GM23338 (cell line): ENCODE results near the gene APOH. TPM values are rescaled to one million over a fixed set of nuclear protein-coding genes. Genes with fewer than 3 reads are reported as not detected.

Source experiments
- ATAC-seq: fragments of 200-7000 bp; cut with Tn5 transposase; 3 replicates; pipeline ENCODE4 v1.9.1; 2020
- DNase-seq: peaks from one replicate; pipeline ENCODE4 v3.0.0-alpha.2; 2015; ENCODE audit warnings: low spot score
- H2AFZ ChIP-seq: fragments of 200-600 bp; sonication (generic); 2 replicates; pipeline ENCODE4 v1.8.0; 2016; ENCODE audit warnings: antibody characterized with exemption, mild to moderate bottlenecking, moderate library complexity
- H3F3A ChIP-seq: fragments of 200-600 bp; sonication (generic); replicated peaks from 2 replicates; pipeline ENCODE4 v1.8.0; 2017; ENCODE audit warnings: antibody characterized with exemption, mixed run types, low read depth
- H3K27ac ChIP-seq: fragments of 200-600 bp; sonication (generic); 2 replicates; pipeline ENCODE4 v1.6.1; 2016; ENCODE audit warnings: low read depth
- H3K27me3 ChIP-seq: fragments of 200-600 bp; sonication (generic); 2 replicates; pipeline ENCODE4 v1.8.0; 2016; ENCODE audit warnings: mild to moderate bottlenecking, mixed run types, moderate library complexity; ENCODE audit not compliant: insufficient read depth
- H3K36me3 ChIP-seq: fragments of 200-600 bp; sonication (generic); 2 replicates; pipeline ENCODE4 v1.8.0; 2016; ENCODE audit warnings: mild to moderate bottlenecking; ENCODE audit not compliant: insufficient read depth
- H3K4me1 ChIP-seq: fragments of 200-600 bp; sonication (generic); 2 replicates; pipeline ENCODE4 v1.8.0; 2016; ENCODE audit warnings: mild to moderate bottlenecking, moderate library complexity; ENCODE audit not compliant: insufficient read depth
- H3K4me2 ChIP-seq: fragments of 200-600 bp; sonication (generic); 2 replicates; pipeline ENCODE4 v1.7.1; 2017; ENCODE audit warnings: mixed run types
- H3K4me3 ChIP-seq: fragments of 200-600 bp; sonication (generic); 2 replicates; pipeline ENCODE4 v1.6.1; 2016; ENCODE audit warnings: mixed run types
- H3K79me2 ChIP-seq: fragments of 200-600 bp; sonication (generic); replicated peaks from 2 replicates; pipeline ENCODE4 v1.8.0; 2017; ENCODE audit warnings: mild to moderate bottlenecking; ENCODE audit not compliant: insufficient read depth
- H3K9me2 ChIP-seq: fragments of 200-600 bp; sonication (generic); 2 replicates; pipeline ENCODE4 v1.8.0; 2017; ENCODE audit not compliant: insufficient read depth
- H4K20me1 ChIP-seq: fragments of 200-600 bp; sonication (generic); replicated peaks from 2 replicates; pipeline ENCODE4 v1.8.0; 2017; ENCODE audit warnings: mild to moderate bottlenecking; ENCODE audit not compliant: insufficient read depth
- H3K27ac Mint-ChIP-seq: 2 replicates; pipeline ENCODE4 v1.8.0; 2020; ENCODE audit warnings: inconsistent platforms, mild to moderate bottlenecking, moderate library complexity, mixed read lengths
- H3K27me3 Mint-ChIP-seq: 3 replicates; pipeline ENCODE4 v1.8.0; 2022; ENCODE audit warnings: low read depth, mild to moderate bottlenecking, moderate library complexity, mixed read lengths, inconsistent platforms; ENCODE audit not compliant: insufficient read depth, poor library complexity
- H3K36me3 Mint-ChIP-seq: 3 replicates; pipeline ENCODE4 v1.8.0; 2021; ENCODE audit warnings: low read depth, mild to moderate bottlenecking, inconsistent platforms, moderate library complexity, mixed read lengths
- H3K4me1 Mint-ChIP-seq: 3 replicates; pipeline ENCODE4 v1.8.0; 2020; ENCODE audit warnings: mild to moderate bottlenecking, inconsistent platforms, mixed read lengths
- H3K4me3 Mint-ChIP-seq: 3 replicates; pipeline ENCODE4 v1.8.0; 2021; ENCODE audit warnings: moderate library complexity, mild to moderate bottlenecking, inconsistent platforms, mixed read lengths
- H3K9me3 Mint-ChIP-seq: 3 replicates; pipeline ENCODE4 v1.8.0; 2020; ENCODE audit warnings: moderate library complexity, mild to moderate bottlenecking, inconsistent platforms, mixed read lengths
- CREB1 ChIP-seq: fragments of 250-450 bp; sonication (Bioruptor Pico); IDR thresholded peaks from 2 replicates; pipeline ENCODE4 v1.5.0; 2020; ENCODE audit warnings: low read depth, mild to moderate bottlenecking, moderate library complexity
- EZH2 ChIP-seq: fragments of 200-600 bp; sonication (generic); IDR thresholded peaks from one replicate; pipeline ENCODE4 v1.8.0; 2017; ENCODE audit warnings: antibody characterized with exemption, mild to moderate bottlenecking, low read depth; ENCODE audit not compliant: unreplicated experiment
- EZH2phosphoT487 ChIP-seq: fragments of 200-600 bp; sonication (generic); IDR thresholded peaks from one replicate; pipeline ENCODE4 v1.8.1; 2018; ENCODE audit warnings: antibody characterized with exemption; ENCODE audit not compliant: unreplicated experiment
- JUNB ChIP-seq: IDR thresholded peaks from one replicate; pipeline ENCODE4 v1.6.1; 2016; ENCODE audit warnings: antibody characterized with exemption; ENCODE audit not compliant: unreplicated experiment
- NANOG ChIP-seq: IDR thresholded peaks from 2 replicates; pipeline ENCODE4 v1.6.1; 2016; ENCODE audit warnings: antibody characterized with exemption, borderline replicate concordance
- POLR2AphosphoS5 ChIP-seq: IDR thresholded peaks from 2 replicates; pipeline ENCODE4 v1.6.1; 2016; ENCODE audit warnings: antibody characterized with exemption, low read depth
- STAT1 ChIP-seq: IDR thresholded peaks from one replicate; pipeline ENCODE4 v1.6.1; 2016; ENCODE audit warnings: antibody characterized with exemption; ENCODE audit not compliant: unreplicated experiment
- ZNF114 ChIP-seq: fragments of 250-450 bp; sonication (Bioruptor Pico); IDR thresholded peaks from 2 replicates; pipeline ENCODE4 v1.5.0; 2020; ENCODE audit warnings: mild to moderate bottlenecking, moderate library complexity
- ZNF331 ChIP-seq: fragments of 250-450 bp; sonication (Bioruptor Pico); IDR thresholded peaks from 2 replicates; pipeline ENCODE4 v1.5.0; 2020; ENCODE audit warnings: low read depth, mild to moderate bottlenecking, moderate library complexity
- polyA plus RNA-seq: library from polyadenylated mRNA; unstranded; fragments of >200 nt; fragmentation: Nextera tagmentation; extraction: Ambion mirVana; gene quantifications from 2 replicates; pipeline ENCODE4 v1.2.1, GENCODE V29; 2016
- total RNA-seq: library from RNA; depleted of rRNA; stranded (reverse); fragments of >200 nt; shearing (Covaris generic); gene quantifications from 2 replicates; pipeline ENCODE4 v1.2.3, GENCODE V29; 2014
- TF ChIP-seq, protein P1 (sequence below): IDR thresholded peaks from 2 replicates; pipeline ENCODE4 v1.6.1; 2016; ENCODE audit warnings: antibody characterized with exemption
- TF ChIP-seq, protein P2 (sequence below): IDR thresholded peaks from one replicate; pipeline ENCODE4 v1.6.1; 2018; ENCODE audit warnings: antibody characterized with exemption; ENCODE audit not compliant: unreplicated experiment
- TF ChIP-seq, protein P3 (sequence below): fragments of 250-450 bp; sonication (Bioruptor Pico); IDR thresholded peaks from 2 replicates; pipeline ENCODE4 v1.5.0; 2020; ENCODE audit warnings: mild to moderate bottlenecking, moderate library complexity
- TF ChIP-seq, protein P4 (sequence below), 2 experiments: fragments of 200-600 bp in 1 of 2; sonication (generic) in 1 of 2; conservative IDR thresholded peaks; 2 replicates each; pipeline versions ENCODE4 v1.5.1 to v1.6.1; 2016 to 2017; ENCODE audit warnings: antibody characterized with exemption in 2 of 2, low read depth in 2 of 2, mild to moderate bottlenecking in 2 of 2, moderate library complexity in 1 of 2

Gene APOH
- total and polyA plus RNA-seq, 2 experiments from 2014 or later, result not detected

- H3K27ac Mint-ChIP-seq, result no peak overlapping the region
- no peak overlapping the region for H3K4me2 ChIP-seq
- no peaks in the 10 kb centered on the region for H3K27me3 ChIP-seq
- H3K4me1 Mint-ChIP-seq, result no peaks in the 10 kb centered on the region
- ATAC-seq (no peak), DNase-seq (no peak)
- H3K4me3 ChIP-seq, result no peak overlapping the region
- no peaks in the 10 kb centered on the region for H3K4me1 ChIP-seq
- no peaks in the 10 kb centered on the region for H3K79me2 ChIP-seq
- H4K20me1 ChIP-seq, result no peaks in the 10 kb centered on the region
- no peaks in the 10 kb centered on the region for H3K9me3 Mint-ChIP-seq
- H3K36me3 Mint-ChIP-seq, result no peaks in the 10 kb centered on the region
- TF ChIP-seq POLR2AphosphoS5 (no peak), ZNF331 (CRISPR knock-in tag) (no peak), JUNB (no peak), EZH2phosphoT487 (no peak), ZNF114 (CRISPR knock-in tag) (no peak), EZH2 (no peak), NANOG (no peak), CREB1 (CRISPR knock-in tag) (no peak), STAT1 (no peak)
- TF ChIP-seq, protein P1, sequence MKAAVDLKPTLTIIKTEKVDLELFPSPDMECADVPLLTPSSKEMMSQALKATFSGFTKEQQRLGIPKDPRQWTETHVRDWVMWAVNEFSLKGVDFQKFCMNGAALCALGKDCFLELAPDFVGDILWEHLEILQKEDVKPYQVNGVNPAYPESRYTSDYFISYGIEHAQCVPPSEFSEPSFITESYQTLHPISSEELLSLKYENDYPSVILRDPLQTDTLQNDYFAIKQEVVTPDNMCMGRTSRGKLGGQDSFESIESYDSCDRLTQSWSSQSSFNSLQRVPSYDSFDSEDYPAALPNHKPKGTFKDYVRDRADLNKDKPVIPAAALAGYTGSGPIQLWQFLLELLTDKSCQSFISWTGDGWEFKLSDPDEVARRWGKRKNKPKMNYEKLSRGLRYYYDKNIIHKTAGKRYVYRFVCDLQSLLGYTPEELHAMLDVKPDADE, result no peak
- TF ChIP-seq, protein P2, sequence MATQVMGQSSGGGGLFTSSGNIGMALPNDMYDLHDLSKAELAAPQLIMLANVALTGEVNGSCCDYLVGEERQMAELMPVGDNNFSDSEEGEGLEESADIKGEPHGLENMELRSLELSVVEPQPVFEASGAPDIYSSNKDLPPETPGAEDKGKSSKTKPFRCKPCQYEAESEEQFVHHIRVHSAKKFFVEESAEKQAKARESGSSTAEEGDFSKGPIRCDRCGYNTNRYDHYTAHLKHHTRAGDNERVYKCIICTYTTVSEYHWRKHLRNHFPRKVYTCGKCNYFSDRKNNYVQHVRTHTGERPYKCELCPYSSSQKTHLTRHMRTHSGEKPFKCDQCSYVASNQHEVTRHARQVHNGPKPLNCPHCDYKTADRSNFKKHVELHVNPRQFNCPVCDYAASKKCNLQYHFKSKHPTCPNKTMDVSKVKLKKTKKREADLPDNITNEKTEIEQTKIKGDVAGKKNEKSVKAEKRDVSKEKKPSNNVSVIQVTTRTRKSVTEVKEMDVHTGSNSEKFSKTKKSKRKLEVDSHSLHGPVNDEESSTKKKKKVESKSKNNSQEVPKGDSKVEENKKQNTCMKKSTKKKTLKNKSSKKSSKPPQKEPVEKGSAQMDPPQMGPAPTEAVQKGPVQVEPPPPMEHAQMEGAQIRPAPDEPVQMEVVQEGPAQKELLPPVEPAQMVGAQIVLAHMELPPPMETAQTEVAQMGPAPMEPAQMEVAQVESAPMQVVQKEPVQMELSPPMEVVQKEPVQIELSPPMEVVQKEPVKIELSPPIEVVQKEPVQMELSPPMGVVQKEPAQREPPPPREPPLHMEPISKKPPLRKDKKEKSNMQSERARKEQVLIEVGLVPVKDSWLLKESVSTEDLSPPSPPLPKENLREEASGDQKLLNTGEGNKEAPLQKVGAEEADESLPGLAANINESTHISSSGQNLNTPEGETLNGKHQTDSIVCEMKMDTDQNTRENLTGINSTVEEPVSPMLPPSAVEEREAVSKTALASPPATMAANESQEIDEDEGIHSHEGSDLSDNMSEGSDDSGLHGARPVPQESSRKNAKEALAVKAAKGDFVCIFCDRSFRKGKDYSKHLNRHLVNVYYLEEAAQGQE, result no peak
- TF ChIP-seq, protein P3, sequence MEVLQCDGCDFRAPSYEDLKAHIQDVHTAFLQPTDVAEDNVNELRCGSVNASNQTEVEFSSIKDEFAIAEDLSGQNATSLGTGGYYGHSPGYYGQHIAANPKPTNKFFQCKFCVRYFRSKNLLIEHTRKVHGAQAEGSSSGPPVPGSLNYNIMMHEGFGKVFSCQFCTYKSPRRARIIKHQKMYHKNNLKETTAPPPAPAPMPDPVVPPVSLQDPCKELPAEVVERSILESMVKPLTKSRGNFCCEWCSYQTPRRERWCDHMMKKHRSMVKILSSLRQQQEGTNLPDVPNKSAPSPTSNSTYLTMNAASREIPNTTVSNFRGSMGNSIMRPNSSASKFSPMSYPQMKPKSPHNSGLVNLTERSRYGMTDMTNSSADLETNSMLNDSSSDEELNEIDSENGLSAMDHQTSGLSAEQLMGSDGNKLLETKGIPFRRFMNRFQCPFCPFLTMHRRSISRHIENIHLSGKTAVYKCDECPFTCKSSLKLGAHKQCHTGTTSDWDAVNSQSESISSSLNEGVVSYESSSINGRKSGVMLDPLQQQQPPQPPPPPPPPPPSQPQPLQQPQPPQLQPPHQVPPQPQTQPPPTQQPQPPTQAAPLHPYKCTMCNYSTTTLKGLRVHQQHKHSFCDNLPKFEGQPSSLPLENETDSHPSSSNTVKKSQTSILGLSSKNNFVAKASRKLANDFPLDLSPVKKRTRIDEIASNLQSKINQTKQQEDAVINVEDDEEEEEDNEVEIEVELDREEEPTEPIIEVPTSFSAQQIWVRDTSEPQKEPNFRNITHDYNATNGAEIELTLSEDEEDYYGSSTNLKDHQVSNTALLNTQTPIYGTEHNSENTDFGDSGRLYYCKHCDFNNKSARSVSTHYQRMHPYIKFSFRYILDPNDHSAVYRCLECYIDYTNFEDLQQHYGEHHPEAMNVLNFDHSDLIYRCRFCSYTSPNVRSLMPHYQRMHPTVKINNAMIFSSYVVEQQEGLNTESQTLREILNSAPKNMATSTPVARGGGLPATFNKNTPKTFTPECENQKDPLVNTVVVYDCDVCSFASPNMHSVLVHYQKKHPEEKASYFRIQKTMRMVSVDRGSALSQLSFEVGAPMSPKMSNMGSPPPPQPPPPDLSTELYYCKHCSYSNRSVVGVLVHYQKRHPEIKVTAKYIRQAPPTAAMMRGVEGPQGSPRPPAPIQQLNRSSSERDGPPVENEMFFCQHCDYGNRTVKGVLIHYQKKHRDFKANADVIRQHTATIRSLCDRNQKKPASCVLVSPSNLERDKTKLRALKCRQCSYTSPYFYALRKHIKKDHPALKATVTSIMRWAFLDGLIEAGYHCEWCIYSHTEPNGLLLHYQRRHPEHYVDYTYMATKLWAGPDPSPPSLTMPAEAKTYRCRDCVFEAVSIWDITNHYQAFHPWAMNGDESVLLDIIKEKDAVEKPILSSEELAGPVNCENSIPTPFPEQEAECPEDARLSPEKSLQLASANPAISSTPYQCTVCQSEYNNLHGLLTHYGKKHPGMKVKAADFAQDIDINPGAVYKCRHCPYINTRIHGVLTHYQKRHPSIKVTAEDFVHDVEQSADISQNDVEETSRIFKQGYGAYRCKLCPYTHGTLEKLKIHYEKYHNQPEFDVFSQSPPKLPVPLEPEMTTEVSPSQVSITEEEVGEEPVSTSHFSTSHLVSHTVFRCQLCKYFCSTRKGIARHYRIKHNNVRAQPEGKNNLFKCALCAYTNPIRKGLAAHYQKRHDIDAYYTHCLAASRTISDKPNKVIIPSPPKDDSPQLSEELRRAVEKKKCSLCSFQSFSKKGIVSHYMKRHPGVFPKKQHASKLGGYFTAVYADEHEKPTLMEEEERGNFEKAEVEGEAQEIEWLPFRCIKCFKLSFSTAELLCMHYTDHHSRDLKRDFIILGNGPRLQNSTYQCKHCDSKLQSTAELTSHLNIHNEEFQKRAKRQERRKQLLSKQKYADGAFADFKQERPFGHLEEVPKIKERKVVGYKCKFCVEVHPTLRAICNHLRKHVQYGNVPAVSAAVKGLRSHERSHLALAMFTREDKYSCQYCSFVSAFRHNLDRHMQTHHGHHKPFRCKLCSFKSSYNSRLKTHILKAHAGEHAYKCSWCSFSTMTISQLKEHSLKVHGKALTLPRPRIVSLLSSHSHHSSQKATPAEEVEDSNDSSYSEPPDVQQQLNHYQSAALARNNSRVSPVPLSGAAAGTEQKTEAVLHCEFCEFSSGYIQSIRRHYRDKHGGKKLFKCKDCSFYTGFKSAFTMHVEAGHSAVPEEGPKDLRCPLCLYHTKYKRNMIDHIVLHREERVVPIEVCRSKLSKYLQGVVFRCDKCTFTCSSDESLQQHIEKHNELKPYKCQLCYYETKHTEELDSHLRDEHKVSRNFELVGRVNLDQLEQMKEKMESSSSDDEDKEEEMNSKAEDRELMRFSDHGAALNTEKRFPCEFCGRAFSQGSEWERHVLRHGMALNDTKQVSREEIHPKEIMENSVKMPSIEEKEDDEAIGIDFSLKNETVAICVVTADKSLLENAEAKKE, result no peak
- TF ChIP-seq, protein P4, sequence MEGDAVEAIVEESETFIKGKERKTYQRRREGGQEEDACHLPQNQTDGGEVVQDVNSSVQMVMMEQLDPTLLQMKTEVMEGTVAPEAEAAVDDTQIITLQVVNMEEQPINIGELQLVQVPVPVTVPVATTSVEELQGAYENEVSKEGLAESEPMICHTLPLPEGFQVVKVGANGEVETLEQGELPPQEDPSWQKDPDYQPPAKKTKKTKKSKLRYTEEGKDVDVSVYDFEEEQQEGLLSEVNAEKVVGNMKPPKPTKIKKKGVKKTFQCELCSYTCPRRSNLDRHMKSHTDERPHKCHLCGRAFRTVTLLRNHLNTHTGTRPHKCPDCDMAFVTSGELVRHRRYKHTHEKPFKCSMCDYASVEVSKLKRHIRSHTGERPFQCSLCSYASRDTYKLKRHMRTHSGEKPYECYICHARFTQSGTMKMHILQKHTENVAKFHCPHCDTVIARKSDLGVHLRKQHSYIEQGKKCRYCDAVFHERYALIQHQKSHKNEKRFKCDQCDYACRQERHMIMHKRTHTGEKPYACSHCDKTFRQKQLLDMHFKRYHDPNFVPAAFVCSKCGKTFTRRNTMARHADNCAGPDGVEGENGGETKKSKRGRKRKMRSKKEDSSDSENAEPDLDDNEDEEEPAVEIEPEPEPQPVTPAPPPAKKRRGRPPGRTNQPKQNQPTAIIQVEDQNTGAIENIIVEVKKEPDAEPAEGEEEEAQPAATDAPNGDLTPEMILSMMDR (conservative IDR thresholded peaks at IDR 0.05; ENCODE audit: low read depth in 2 of 2), result no peak
- H3K27me3 Mint-ChIP-seq, result no peaks in the 10 kb centered on the region
- peak overlapping the region; percentile 38; the same call in 1 of the 2 replicates for H2AFZ ChIP-seq
- no peak overlapping the region for H3K27ac ChIP-seq
- H3K36me3 ChIP-seq, result no peaks in the 10 kb centered on the region
- H3K4me3 Mint-ChIP-seq, result no peak overlapping the region
- no peaks in the 10 kb centered on the region for H3F3A ChIP-seq
- no peaks in the 10 kb centered on the region for H3K9me2 ChIP-seq
Measured at GRCh38 chr17:66250686-66251085, 21.5 kb upstream of the APOH start.
